HG03039 (cell line): ENCODE measurements around the gene PPP1R12C.

Experiments
- ATAC-seq: cut with Tn5 transposase; IDR thresholded peaks from one replicate; pipeline ENCODE4 v1.9.1; 2021; ENCODE audit warnings: mild to moderate bottlenecking, moderate library complexity; ENCODE audit not compliant: unreplicated experiment

PPP1R12C gene

DNA sequence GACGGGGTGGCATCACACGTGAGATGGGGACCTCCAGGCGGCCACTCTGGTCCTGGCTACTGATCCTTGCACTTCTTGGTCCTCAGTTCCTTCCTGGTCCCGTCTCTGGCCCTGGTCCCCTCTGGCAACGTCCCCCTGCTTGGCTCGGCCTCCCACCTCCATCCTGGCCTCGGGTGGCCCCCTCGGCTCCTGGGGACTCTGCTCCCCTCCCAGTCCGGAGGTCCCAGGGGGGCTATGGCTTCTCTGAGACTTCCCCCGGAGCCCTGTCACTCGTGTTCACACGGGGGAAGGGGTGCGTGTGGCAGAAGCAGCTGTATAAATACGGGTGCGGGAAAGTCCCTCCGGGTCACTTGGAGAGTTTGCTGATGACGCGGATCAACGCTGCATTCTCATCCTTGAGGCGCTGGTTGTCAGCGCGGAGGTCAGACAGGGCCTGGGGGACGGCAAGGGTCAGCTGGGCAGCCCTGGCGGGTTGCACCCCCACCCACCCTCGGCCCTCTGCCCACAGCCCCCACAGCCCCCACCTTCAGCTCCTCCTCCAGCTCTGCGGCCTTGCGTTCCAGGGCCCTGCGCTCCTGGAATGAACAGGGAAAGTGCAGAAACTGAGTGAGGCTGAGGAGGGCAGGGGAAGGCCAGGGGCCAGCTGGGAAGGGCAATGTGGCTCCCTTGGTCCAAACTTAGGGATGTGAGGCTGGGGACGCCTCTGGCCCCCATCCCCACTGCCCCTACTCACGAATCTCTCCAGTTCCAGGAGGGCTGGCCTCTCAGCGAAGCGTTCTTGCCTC is 26.1 kb downstream of the PPP1R12C start:
- no peak for ATAC-seq

DNA sequence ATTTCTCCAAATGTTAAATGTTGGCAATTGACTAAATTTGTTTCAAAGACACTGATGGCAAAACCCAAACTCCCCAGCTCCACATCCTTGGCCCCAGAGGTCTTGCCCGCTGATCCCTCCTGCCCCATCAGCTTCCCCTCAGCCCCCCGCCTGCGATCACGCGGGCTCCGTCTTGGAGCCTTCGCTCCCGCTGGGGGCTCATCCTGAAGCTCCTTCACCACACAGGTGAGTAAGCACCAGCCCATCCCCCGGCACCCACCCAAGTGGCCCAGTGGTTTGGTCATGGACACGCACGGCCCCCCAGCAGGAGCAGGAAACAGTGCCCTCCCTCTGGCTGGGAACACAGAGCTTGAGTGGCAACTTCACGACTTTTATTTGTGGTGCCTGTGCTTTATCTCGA is 26.9 kb downstream of the PPP1R12C start:
- no peak for ATAC-seq

DNA sequence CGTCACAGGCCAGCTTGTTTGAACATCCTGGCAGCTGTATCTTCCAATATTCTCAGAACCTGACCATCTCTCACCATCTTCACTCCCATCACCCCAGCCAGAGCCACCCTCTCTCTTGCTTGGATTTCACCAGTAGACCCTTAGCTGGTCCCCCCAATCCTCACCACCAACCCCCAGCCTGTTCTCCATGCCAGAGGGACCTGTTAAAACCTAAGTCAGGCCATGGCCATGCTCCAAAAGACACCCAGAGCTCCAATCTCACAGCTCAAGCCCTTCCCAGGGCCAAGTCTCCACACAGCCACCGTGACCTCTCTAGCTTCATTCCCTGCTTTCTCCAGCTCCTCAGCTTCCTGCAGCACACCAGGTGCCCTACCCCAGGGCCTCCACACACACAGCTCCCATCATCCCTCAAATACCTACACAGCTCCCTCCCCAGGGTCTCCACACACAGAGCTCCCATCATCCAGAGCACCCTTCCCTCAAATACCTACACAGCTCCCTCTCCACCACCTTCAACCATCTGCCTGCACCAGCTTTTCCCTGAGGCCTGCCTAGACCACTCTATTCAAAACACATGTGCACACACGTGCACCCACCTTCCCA is 28.0 kb downstream of the PPP1R12C start:
- ATAC-seq = no peak

DNA sequence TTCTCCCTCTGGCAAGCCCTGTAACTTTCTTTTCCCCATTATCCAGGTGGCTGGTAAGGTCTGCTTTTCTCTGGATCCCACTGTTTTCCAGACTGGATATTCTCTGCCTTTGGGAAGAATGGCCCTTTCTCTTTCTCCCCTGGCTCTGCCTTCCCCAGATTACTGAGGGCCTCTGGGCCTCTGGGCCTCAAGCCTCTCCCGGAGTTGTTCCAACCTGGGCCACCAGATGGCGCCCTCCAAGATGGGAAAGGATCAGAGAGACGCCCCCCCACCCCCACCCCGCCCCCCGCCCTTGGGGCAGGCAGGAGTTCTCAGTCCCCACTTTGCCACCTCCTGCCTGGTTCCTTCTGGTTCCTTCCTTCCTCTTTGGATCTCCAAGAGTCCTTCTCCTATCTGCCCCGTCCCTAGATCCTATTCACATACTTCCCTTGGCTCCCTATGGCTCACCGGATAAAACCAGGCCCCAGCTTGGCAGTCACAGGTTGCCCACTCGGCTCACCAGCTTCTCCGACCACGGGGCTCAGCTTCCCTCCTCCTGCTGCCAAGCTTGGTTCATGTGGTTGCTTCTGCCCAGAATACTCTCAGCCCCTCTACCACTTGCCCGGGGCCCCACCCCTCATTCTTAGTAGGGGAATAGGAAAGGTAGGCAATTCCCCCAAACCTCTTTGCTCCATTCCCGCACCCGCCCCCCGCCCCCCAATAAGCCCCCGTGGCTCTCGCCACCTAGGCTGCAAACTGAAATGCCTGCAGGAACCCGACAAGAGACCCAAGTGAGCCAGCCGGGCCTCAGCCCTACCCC is 28.7 kb downstream of the PPP1R12C start:
- no peak for ATAC-seq

DNA sequence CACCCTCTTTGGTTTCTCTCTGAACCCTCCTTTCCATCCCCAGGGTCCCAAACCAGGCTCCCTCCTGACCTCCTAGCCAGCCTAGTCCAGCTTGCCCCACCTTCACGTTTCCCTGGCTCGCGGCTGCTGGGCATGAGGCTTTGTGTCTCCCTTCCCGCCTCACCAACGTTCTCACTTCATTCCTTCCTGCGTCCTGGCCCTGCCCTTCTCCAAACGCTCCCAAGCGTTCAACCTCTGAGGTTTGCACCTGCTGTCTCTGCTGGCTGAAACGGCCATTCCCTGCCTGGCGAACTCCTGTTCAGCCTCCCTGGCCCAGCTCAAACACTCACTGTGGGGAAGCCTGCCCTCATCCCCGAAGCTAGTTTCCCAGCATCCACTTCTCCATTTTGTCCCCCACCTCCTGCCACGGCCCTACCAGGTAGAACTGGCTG is 29.4 kb downstream of the PPP1R12C start:
- ATAC-seq = no peak

DNA sequence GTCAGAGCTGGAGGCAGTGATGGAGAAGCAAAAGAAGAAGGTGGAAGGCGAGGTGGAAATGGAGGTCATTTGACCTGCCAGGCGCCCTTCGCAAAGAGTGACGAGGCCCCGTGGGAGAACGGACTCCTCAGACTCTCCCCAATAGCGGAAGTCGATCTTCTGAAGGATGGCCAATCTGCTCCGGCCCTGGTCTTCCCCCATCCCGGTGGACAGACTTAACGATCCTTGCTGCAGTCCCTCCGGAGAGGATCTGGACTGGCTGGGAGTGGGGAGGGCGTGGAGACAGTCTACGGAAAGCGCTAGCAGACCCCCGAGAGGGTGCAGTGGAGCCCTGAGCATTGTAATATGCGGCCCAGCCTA is 29.9 kb downstream of the PPP1R12C start:
- ATAC-seq = no peak

DNA sequence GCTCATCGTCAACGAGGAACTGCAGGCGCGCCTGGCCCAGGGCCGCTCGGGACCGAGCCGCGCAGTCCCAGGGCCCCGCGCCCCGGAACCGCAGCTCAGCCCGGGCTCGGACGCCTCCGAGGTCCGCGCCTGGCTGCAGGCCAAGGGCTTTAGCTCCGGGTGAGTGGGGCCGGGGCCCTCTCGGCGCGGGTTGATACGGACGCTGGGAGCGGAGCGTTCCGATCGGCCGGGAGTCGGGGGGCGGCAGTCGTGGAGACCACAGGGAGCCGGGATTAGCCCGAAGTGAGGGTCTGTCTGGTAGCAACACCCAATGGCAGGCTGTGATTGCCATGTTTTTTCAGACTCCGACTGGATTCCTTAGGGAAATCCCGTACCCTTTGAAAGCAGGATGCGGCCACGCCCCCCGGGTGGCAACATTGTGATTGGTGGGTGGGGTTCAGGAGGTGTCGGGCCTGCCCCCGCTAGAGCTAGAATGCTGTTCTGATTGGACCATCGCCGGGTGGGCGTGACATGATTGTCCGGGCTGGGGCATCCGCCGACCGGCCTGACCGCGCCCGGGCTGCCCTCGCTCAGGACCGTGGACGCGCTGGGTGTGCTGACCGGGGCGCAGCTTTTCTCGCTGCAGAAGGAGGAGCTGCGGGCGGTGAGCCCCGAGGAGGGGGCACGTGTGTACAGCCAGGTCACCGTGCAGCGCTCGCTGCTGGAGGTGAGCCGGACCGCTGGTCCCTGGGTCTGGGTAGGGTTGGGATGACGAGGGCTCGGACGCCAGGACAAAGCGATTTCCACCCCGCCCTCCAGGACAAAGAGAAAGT is 30.5 kb downstream of the PPP1R12C start:
- ATAC-seq = no peak

DNA sequence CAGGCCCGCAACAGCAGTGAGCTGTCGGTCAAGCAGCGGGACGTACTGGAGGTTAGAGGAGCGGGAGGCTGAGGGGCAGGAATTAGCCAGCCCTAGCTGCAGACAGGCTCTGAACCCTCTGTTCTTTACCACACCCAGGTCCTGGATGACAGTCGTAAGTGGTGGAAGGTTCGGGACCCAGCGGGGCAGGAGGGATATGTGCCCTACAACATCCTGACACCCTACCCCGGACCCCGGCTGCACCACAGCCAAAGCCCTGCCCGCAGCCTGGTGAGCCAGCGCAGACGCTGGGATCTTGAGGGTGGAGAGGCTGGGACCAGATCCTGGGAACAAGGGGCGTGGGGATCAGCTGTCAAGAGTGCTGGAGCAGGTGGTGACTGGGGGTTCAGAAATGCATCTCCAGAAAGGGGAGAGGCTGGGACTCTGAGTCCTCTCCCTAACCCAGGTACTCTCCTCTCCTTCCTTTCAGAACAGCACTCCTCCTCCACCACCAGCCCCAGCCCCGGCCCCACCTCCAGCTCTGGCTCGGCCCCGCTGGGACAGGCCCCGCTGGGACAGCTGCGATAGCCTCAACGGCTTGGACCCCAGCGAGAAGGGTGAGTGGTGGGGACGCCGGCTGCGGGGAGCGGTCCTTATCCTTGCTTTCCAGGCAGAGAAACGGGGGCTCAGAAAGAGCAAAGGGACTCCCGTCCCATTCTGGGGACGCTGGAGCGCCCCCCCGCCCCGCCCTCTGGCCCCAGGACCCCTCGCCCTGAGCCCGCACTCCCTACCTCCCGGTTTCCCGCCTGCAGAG is 31.3 kb downstream of the PPP1R12C start:
- ATAC-seq = no peak

DNA sequence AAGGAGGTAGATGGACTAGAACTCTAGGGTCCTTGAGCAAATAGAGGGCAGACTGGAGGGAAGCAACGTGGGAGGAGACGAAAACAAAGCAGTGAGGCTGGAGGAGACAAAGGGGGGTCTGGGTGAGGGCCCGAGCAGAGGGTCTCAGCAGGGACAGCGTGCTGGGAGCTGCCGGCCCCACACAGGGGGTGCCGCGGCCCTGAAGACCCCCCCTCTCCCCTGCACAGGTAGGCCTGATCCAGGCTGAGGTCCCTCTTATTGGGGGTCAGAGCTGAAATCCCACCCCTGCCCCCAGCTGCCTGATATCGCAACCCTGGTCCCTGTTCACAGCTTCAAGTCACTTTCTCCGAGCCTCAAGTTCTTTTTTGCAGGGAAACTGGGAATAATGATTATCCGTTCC is 33.0 kb downstream of the PPP1R12C start:
- ATAC-seq = no peak

DNA sequence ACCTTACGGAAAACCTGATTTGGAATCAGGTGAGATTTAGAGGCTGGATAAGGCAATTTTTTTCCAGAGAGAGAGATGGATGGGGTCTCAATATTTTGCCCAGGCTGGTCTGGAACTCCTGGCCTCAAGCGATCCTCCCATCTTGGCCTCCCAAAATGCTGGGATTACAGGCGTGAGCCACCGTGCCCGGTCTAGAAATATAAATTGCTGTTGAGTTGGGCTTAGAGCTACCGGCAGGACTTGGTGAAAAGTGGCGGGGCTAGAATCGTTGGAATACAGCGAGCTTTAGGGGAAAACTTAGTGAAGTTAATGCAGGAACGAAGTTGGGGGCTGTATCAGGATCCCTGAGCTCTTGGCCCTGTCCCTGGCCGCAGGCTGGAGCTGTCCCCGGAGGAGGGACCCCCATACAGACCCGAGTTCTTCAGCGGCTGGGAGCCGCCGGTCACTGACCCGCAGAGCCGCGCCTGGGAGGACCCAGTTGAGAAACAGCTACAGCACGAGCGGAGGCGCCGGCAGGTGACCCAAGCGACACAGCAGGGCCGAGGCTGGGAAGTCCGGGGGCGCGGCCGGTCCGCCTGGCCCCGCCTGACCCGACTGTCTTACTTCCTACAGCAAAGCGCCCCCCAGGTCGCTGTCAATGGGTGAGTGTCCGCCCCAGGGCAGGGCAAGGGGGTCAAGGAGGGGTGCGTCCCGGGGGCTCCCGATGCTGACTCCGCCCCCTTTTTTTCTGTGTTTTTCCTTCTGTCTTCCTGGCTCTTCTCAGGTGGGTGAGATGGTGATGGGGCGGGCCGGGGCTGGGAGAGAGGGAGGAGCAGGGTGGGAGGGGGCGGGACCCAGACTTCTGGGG is 34.2 kb downstream of the PPP1R12C start:
- ATAC-seq = no peak

DNA sequence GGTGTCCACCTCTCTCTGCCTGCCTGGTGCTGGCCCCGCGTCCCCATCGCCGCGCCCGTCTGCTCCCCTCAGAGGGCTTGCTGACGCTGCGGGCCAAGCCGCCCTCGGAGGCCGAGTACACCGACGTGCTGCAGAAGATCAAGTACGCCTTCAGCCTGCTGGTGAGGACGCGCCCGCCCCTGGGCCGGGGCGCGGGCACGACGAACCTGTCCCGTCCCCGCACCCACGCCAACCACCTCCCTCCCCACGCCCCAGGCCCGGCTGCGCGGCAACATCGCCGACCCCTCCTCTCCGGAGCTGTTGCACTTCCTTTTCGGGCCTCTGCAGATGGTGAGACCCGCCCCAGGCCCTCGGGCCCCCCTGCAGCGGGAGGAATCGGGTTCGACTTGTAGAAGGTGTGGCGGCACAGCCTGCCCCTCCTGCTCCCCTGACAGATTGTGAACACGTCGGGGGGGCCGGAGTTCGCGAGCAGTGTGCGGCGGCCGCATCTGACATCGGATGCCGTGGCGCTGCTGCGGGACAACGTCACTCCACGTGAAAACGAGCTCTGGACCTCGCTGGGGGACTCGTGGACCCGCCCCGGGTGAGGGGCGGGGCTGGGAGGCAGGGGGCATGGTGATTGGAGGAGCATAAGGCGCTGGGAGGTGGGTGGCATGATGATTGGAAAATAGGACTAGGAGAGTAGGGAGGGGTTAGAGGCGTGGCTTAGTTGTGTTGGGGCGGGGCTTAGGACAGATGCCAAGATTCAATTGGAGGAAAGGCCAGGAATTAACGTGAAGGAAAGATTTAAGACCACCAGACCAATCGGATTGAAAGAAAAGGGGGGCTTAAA is 35.2 kb downstream of the PPP1R12C start:
- ATAC-seq = no peak

DNA sequence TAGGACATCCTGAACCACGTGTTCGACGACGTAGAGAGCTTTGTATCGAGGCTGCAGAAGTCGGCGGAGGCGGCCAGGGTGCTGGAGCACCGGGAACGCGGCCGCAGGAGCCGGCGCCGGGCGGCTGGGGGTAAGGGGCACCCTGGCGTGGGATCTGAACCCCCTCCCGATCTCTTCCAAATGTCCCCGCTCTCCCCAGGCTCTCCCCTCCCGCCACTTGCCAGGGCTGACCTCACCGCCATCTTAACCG is 35.7 kb downstream of the PPP1R12C start:
- no peak for ATAC-seq

DNA sequence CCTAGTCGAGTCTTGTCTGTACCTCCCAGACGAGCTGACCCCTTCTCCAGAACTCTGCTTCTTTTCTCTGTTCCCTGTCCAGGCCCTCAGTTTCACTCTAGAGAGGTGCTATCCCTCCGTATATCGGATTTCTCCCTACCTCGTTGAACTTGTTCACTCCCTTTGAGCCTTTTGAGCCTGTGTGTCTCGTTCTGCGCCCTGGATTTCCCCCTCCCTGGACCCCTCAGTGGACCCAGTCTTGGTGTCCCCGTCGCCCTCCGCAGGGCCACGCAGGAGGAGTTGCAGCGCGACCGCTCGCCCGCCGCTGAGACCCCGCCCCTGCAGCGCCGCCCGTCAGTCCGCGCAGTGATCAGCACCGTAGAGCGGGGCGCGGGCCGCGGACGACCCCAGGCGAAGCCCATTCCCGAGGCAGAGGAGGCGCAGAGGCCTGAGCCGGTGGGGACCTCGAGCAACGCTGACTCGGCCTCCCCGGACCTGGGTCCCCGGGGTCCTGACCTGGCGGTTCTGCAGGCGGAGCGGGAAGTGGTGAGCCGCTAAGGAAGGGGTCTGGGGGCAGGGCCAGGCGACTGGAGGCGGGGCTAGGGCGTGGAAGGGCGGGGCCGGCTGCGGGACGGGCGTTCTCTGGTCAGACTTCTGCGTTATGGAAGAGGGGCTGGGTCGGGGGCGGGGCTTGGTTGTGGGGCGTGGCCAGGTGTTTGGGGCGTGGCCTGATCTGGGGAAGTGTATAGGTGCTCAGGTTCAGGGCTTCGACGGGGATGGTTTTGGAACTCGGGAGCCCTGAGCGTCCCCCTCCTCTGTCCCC is 36.3 kb downstream of the PPP1R12C start:
- no peak for ATAC-seq

DNA sequence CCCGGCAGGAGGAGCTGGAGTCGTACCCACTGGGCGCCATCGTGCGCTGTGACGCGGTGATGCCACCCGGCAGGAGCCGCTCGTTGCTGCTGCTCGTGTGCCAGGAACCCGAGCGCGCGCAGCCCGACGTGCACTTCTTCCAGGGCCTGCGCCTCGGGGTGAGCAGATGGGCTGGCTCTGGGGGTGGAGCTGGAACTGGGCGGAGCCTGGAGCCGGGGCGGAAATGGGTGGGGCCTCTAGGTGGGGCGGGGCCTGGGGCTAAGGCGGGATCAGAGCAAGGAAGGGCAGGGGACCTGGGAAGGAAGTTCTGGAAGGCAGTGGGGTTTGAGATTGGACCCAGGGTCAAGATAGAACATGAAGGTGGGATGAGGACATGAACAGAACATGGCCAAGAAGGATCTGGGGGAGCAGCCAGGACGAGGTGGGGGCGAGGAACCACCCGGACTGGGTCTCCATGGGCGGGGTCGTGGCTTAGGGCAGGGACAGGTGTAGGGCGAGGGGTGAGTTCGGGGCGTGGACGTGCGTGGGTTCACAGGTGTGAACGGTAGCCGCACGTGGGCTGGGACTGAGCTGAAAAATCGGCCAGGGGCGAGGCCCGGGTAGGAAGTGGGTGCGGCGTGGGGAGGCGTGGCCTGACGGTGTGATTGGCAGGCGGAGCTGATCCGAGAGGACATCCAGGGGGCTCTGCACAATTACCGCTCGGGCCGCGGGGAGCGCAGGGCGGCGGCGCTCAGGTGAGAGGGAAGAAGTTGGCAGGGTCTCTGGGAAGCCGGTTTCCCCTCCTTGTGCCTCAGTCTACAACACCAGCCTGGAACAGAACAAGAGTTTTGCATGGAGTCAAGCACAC is 37.1 kb downstream of the PPP1R12C start:
- ATAC-seq = no peak

DNA sequence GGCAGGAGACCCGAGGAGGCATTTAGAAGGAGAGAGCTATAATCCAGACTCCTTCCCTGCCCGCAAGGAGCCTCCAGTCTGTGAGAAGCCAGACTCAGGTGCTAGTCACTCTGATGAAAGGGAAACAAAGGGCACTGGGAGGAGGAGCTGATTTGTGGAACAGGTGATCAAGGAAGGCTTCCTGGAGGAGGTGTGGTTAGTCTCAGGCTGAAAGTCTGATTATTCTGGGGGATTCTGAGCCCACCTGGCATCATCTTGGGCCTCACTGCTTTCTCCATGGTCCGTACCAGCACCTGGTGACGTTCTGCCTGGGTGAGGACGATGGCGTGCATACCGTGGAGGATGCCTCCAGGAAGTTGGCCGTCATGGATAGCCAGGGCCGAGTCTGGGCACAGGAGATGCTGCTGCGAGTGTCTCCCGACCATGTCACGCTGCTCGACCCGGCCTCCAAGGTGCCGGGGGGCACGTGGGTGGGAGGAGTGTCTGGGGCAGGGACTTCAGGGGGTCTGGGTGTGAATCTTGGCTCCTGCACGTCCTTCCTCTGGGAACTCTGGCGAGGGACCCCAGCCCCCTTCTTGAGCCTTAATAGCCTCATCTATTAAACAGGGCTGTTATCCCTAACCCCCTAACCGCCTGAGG is 37.9 kb downstream of the PPP1R12C start:
- ATAC-seq = no peak

DNA sequence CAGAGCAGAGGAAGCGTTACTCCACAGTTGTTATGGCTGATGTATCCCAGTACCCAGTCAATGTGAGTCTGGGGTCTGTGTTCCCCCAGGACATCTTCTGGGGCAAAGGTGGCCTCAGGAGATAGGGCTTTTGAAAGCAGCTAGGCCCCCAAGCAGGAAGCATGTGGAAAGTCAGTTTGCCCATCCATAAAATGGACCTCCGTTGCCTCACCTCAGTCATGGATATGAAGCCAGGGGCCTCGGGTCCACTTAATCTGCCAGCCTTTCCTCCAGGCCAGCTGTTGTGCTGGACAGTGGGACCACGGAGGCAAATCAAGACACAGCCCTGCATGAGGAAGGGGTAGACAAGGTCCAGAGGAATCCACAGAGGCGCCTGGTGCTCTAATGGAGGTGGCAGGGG is 38.4 kb downstream of the PPP1R12C start:
- no peak for ATAC-seq

DNA sequence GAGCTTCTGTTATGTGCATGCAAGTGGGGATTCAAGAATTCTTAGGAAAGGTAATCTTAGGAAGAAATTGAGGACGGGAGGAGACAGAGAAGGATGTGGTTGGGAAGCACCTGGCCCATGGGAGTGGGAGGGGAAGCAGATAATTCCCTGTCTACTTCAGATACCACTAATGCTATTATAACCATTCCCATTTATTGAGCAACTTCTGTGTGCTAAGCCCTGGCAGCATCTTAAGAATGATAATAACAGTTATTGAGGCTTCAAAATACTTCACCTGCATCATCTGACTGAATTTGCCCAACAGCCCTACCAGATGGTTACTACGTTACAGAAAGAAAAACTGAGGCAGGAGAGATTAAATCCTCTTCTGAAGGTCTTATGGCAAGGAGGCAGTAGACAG is 40.3 kb downstream of the PPP1R12C start:
- ATAC-seq = no peak
